Kidney (tissue), 14 donors: ENCODE data around the gene SERPINA6. TPM values are rescaled to one million over a fixed set of nuclear protein-coding genes. Genes with fewer than 3 reads are reported as not detected.

Source experiments
- DNase-seq, 5 donors: peaks; one replicate each; pipeline ENCODE4 v3.0.0-alpha.2; 2013 to 2020
- FAIRE-seq: peaks from 2 replicates; lab custom pipeline; 2012; peaks lifted over from hg19 to GRCh38; lab: Jason Lieb, UNC
- H3K27ac ChIP-seq, 2 donors: one replicate each; pipeline ENCODE4 v1.7.0; 2013; ENCODE audit warnings: low read depth in 2 of 2, low read length in 2 of 2, inconsistent platforms in 1 of 2
- H3K27me3 ChIP-seq: one replicate; pipeline ENCODE4 v1.7.1; 2013; ENCODE audit warnings: low read length, inconsistent platforms; ENCODE audit not compliant: control insufficient read depth, insufficient read depth
- H3K36me3 ChIP-seq, 3 donors: one replicate each; pipeline versions ENCODE4 v1.7.0 to v1.7.1; 2013; ENCODE audit warnings: low read length in 3 of 3, control low read depth in 1 of 3, inconsistent platforms in 1 of 3; ENCODE audit not compliant: insufficient read depth in 3 of 3, control insufficient read depth in 2 of 3
- H3K4me1 ChIP-seq, 3 donors: one replicate each; pipeline versions ENCODE4 v1.7.0 to v1.7.1; 2013; ENCODE audit warnings: low read length in 3 of 3, inconsistent platforms in 1 of 3, low read depth in 1 of 3; ENCODE audit not compliant: control insufficient read depth in 2 of 3, insufficient read depth in 2 of 3
- H3K4me3 ChIP-seq, 3 donors: one replicate each; pipeline versions ENCODE4 v1.7.0 to v1.8.1; 2013; ENCODE audit warnings: low read length in 3 of 3, control low read depth in 1 of 3, inconsistent platforms in 1 of 3
- H3K9ac ChIP-seq, 3 donors: one replicate each; pipeline versions ENCODE4 v1.7.0 to v1.7.1; 2013; ENCODE audit warnings: low read length in 3 of 3, control low read depth in 1 of 3, inconsistent platforms in 1 of 3
- H3K9me3 ChIP-seq, 3 donors: one replicate each; pipeline versions ENCODE4 v1.7.0 to v1.7.1; 2013; ENCODE audit warnings: low read length in 3 of 3, control low read depth in 1 of 3, inconsistent platforms in 1 of 3; ENCODE audit not compliant: control insufficient read depth in 2 of 3, insufficient read depth in 1 of 3
- intact Hi-C: fragments of 100-400 bp; cut with DNase I; formaldehyde crosslinking; loops from one replicate; pipeline ENCODE4 v1.11.1; 2022
- polyA plus RNA-seq: library from polyadenylated mRNA; stranded (reverse); fragments of 350-450 nt; fragmentation: Illumina TruSeq; extraction: RNeasy Lipid Tissue Mini Kit (QIAGEN cat#74804); gene quantifications from one replicate; pipeline ENCODE4 v1.2.3, GENCODE V29; 2014; ENCODE audit warnings: low read depth, low replicate concordance; ENCODE audit not compliant: insufficient read depth
- total RNA-seq: library from RNA; stranded (reverse); fragmentation: NEBNext Ultra II Directional; extraction: Animal tissue kit (Norgen Biotek cat#: 25700); gene quantifications from one replicate; pipeline ENCODE4 v1.2.1, GENCODE V29; 2021
- TF ChIP-seq, protein P1 (sequence below): IDR thresholded peaks from 3 replicates; pipeline ENCODE4 v1.5.1; 2012; ENCODE audit warnings: mild to moderate bottlenecking, moderate library complexity, borderline replicate concordance; ENCODE audit not compliant: insufficient read depth; ENCODE audit errors: extremely low read depth
- donor health status: control.
- donor health status: control.
- donor health status: control.
- donor health status: control.
- donor health status: control.
- donor health status: DM: yes; HTN: yes; CAD: no.
- donor health status: Normal renal cell carcinoma (clear cell type).

The SERPINA6 gene
- total and polyA plus RNA-seq, 2 donors from 2014 or later = 1.7 to 12.9 TPM

GRCh38 chr14:94290197-94290596 is 32.9 kb downstream of the SERPINA6 start:
- no peak overlapping the region for H3K9ac ChIP-seq
- TF ChIP-seq, protein P1, sequence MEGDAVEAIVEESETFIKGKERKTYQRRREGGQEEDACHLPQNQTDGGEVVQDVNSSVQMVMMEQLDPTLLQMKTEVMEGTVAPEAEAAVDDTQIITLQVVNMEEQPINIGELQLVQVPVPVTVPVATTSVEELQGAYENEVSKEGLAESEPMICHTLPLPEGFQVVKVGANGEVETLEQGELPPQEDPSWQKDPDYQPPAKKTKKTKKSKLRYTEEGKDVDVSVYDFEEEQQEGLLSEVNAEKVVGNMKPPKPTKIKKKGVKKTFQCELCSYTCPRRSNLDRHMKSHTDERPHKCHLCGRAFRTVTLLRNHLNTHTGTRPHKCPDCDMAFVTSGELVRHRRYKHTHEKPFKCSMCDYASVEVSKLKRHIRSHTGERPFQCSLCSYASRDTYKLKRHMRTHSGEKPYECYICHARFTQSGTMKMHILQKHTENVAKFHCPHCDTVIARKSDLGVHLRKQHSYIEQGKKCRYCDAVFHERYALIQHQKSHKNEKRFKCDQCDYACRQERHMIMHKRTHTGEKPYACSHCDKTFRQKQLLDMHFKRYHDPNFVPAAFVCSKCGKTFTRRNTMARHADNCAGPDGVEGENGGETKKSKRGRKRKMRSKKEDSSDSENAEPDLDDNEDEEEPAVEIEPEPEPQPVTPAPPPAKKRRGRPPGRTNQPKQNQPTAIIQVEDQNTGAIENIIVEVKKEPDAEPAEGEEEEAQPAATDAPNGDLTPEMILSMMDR = no peak
- H3K36me3 ChIP-seq = no peaks in the 10 kb centered on the region
- H3K27ac ChIP-seq = no peak overlapping the region
- FAIRE-seq (no peak), DNase-seq (no peak)
- H3K27me3 ChIP-seq = no peaks in the 10 kb centered on the region
- intact Hi-C loops = no loop called here
- H3K4me3 ChIP-seq = no peak overlapping the region
- no peaks in the 10 kb centered on the region for H3K4me1 ChIP-seq
- H3K9me3 ChIP-seq = no peaks in the 10 kb centered on the region

DNA sequence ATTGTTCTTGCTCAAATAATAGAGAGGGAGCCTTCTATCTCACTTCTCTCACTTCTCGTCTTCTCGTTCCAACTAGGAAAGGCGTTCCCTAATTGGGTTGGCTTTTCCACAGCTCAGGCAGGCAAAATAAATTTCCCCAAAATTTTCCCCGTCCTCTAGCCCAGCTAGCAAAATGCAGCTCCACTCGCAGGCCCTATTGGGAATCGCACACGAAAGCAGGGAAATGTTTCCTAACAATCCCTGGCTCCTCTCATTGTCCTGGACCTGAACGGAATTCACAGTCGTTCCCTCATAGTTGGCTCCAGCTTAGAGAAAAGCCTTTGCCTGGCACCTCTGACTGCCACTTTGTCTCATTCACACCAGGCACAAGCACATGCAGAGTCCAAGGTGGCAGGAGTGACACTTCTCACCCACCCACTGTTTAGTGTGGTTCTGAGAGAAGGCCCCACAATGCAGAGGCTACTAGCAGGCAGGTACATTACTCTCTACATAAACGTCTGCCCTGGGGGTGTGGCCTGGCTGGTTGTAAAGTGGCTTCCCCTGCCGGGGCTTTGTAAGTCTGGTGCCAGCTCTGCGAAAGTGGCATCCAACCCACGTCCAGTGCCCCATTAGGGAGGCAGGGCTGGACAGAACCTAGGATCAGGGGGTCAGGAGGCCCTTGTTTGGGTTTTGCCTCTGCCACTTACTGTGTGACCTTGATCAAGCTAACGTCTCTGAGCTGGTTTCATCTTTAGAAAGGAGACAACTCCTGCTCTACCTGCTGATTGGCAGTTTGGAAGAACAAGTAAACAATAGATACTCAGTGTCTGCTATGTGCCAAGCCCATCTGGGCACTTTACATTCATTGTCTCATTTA is 34.3 kb downstream of the SERPINA6 start:
- Histone ChIP-seq H3K27ac (no peak overlapping the region), H3K9me3 (no peaks in the 10 kb centered on the region), H3K4me3 (no peak overlapping the region), H3K36me3 (no peaks in the 10 kb centered on the region), H3K9ac (no peak overlapping the region), H3K27me3 (no peaks in the 10 kb centered on the region), H3K4me1 (no peaks in the 10 kb centered on the region)
- FAIRE-seq = no peak
- intact Hi-C loops = no loop called here
- TF ChIP-seq, protein P1 = no peak
- DNase-seq = no peak

- H3K9ac ChIP-seq = no peak overlapping the region
- intact Hi-C loops = no loop called here
- H3K27ac ChIP-seq = no peak overlapping the region
These were observed 38.0 kb downstream of the SERPINA6 start for GRCh38 chr14:94285158-94285557.

More at GRCh38 chr14:94285158-94285557, 38.0 kb downstream of the SERPINA6 start:
- no peaks in the 10 kb centered on the region for H3K36me3 ChIP-seq
- FAIRE-seq (no peak), DNase-seq (no peak)
- H3K27me3 ChIP-seq = no peaks in the 10 kb centered on the region
- TF ChIP-seq, protein P1 = no peak
- no peaks in the 10 kb centered on the region for H3K4me1 ChIP-seq
- no peaks in the 10 kb centered on the region for H3K9me3 ChIP-seq
- no peak overlapping the region for H3K4me3 ChIP-seq
